SK-N-SH (cell line): ENCODE measurements around the gene TUBA3E. TPM values are rescaled to one million over a fixed set of nuclear protein-coding genes. Genes with fewer than 3 reads are reported as not detected.
"Not testable (repeated sequence)": the region's sequence is repeated elsewhere in the genome, so short reads cannot be mapped to it uniquely, and the experiment has no call there.

Source experiments
- CTCF ChIA-PET: fragments of 300-600, 350-600 bp; formaldehyde crosslinking; extraction: SDS; loops from one replicate; lab custom pipeline; 2021; lab: Yijun Ruan, JAX
- POLR2A ChIA-PET: fragments of 350-600 bp; sonication (Branson Sonifier 250); formaldehyde crosslinking; extraction: SDS; loops from one replicate; lab custom pipeline; 2020; ENCODE audit warnings: antibody characterized with exemption, inconsistent platforms; lab: Yijun Ruan, JAX
- DNase-seq: peaks from one replicate; pipeline ENCODE4 v3.0.0; 2012
- H2AFZ ChIP-seq: fragments of 200-600 bp; sonication (generic); 2 replicates; pipeline ENCODE4 v1.8.1; 2016; ENCODE audit warnings: antibody characterized with exemption, mild to moderate bottlenecking, low read depth
- H3F3A ChIP-seq: fragments of 200-600 bp; sonication (generic); replicated peaks from 2 replicates; pipeline ENCODE3; 2016; ENCODE audit warnings: antibody characterized with exemption, mild to moderate bottlenecking; ENCODE audit not compliant: insufficient read depth
- H3K27ac ChIP-seq, 2 experiments: fragments of 200-500 bp in 1 of 2; fragments of 200-600 bp in 1 of 2; sonication (Bioruptor generic) in 1 of 2; sonication (generic), shearing (Covaris generic) in 1 of 2; 2 replicates each; pipeline versions ENCODE4 v1.5.1 to v1.6.1; 2014 to 2016; ENCODE audit warnings: low read depth in 2 of 2, inconsistent platforms in 1 of 2, low read length in 1 of 2, mild to moderate bottlenecking in 1 of 2, mixed read lengths in 1 of 2
- H3K27me3 ChIP-seq: fragments of 200-600 bp; sonication (generic), shearing (Covaris generic); 2 replicates; pipeline ENCODE4 v1.6.1; 2016; ENCODE audit warnings: mixed run types; ENCODE audit not compliant: insufficient read depth
- H3K36me3 ChIP-seq, 2 experiments: fragments of 200-500 bp in 1 of 2; fragments of 200-600 bp in 1 of 2; sonication (Bioruptor generic) in 1 of 2; sonication (generic) in 1 of 2; replicated peaks in 1 of 2; 2 replicates each; pipeline versions ENCODE3 to v1.5.1; 2014 to 2016; ENCODE audit warnings: low read length in 1 of 2, mild to moderate bottlenecking in 1 of 2; ENCODE audit not compliant: insufficient read depth in 2 of 2, control insufficient read depth in 1 of 2
- H3K4me1 ChIP-seq, 2 experiments: fragments of 200-500 bp in 1 of 2; fragments of 200-600 bp in 1 of 2; sonication (Bioruptor generic) in 1 of 2; sonication (generic), shearing (Covaris generic) in 1 of 2; 2 replicates each; pipeline versions ENCODE4 v1.5.1 to v1.6.1; 2014 to 2016; ENCODE audit warnings: low read depth in 1 of 2, low read length in 1 of 2, mixed run types in 1 of 2; ENCODE audit not compliant: insufficient read depth in 2 of 2, control insufficient read depth in 1 of 2
- H3K4me2 ChIP-seq: fragments of 200-600 bp; sonication (generic), shearing (Covaris generic); 2 replicates; pipeline ENCODE4 v1.6.1; 2017; ENCODE audit warnings: mixed run types
- H3K4me3 ChIP-seq, 2 experiments: fragments of 200-500 bp in 1 of 2; fragments of 200-600 bp in 1 of 2; sonication (Bioruptor generic) in 1 of 2; sonication (generic), shearing (Covaris generic) in 1 of 2; 2 replicates each; pipeline versions ENCODE4 v1.5.1 to v1.8.1; 2014 to 2016; ENCODE audit warnings: low read depth in 2 of 2, inconsistent platforms in 1 of 2, low read length in 1 of 2, mild to moderate bottlenecking in 1 of 2, mixed read lengths in 1 of 2, moderate library complexity in 1 of 2
- H3K79me2 ChIP-seq: fragments of 200-600 bp; sonication (generic); 2 replicates; pipeline ENCODE4 v1.8.1; 2017; ENCODE audit warnings: mild to moderate bottlenecking; ENCODE audit not compliant: insufficient read depth
- H3K9ac ChIP-seq: fragments of 200-600 bp; sonication (generic); 2 replicates; pipeline ENCODE4 v1.6.1; 2017; ENCODE audit warnings: mixed run types
- H3K9me2 ChIP-seq: fragments of 200-600 bp; sonication (generic); 2 replicates; pipeline ENCODE4 v1.6.1; 2017; ENCODE audit warnings: mixed run types
- H3K9me3 ChIP-seq: fragments of 200-600 bp; sonication (generic); 2 replicates; pipeline ENCODE4 v1.6.1; 2017; ENCODE audit warnings: mixed run types, mild to moderate bottlenecking, moderate library complexity
- H4K20me1 ChIP-seq: fragments of 200-600 bp; sonication (generic); 2 replicates; pipeline ENCODE4 v1.6.1; 2017; ENCODE audit warnings: mild to moderate bottlenecking, mixed run types; ENCODE audit not compliant: insufficient read depth
- ELF1 ChIP-seq: IDR thresholded peaks from 2 replicates; pipeline ENCODE4 v1.4.0; 2012
- FOSL2 ChIP-seq: IDR thresholded peaks from 2 replicates; pipeline ENCODE4 v1.4.0; 2012; ENCODE audit warnings: low read depth, mild to moderate bottlenecking, moderate library complexity, borderline replicate concordance
- FOXM1 ChIP-seq: IDR thresholded peaks from 2 replicates; pipeline ENCODE4 v1.4.0; 2012; ENCODE audit warnings: low read depth, mild to moderate bottlenecking
- MEF2A ChIP-seq: IDR thresholded peaks from 2 replicates; pipeline ENCODE4 v1.4.0; 2012; ENCODE audit warnings: low read depth, borderline replicate concordance
- POLR2AphosphoS5 ChIP-seq: IDR thresholded peaks from 2 replicates; pipeline ENCODE4 v1.6.1; 2012; ENCODE audit warnings: low read depth, low read length
- RAD21 ChIP-seq: IDR thresholded peaks from 2 replicates; pipeline ENCODE4 v1.6.1; 2012; ENCODE audit warnings: mild to moderate bottlenecking, low read length
- RCOR1 ChIP-seq: fragments of 150-350 bp; IDR thresholded peaks from 2 replicates; pipeline ENCODE4 v1.6.1; 2017; ENCODE audit warnings: antibody characterized with exemption, low read length
- REST ChIP-seq: IDR thresholded peaks from 2 replicates; pipeline ENCODE4 v1.6.1; 2012; ENCODE audit warnings: mild to moderate bottlenecking, low read depth, low read length, moderate library complexity
- RFX5 ChIP-seq: IDR thresholded peaks from 2 replicates; pipeline ENCODE4 v1.6.1; 2012; ENCODE audit warnings: mild to moderate bottlenecking, improper control_type of control experiment, low read length
- SMC3 ChIP-seq: IDR thresholded peaks from 2 replicates; pipeline ENCODE4 v1.6.1; 2012; ENCODE audit warnings: low read depth, low read length, improper control_type of control experiment
- TEAD4 ChIP-seq: IDR thresholded peaks from 2 replicates; pipeline ENCODE4 v1.4.0; 2012; ENCODE audit warnings: mild to moderate bottlenecking, borderline replicate concordance; ENCODE audit not compliant: insufficient read depth
- USF1 ChIP-seq: IDR thresholded peaks from 2 replicates; pipeline ENCODE4 v1.4.0; 2012; ENCODE audit warnings: low read depth, borderline replicate concordance
- WGBS: methylation state at CpG from one replicate; pipeline ENCODE4 v1.1.6; 2017; ENCODE audit warnings: low lambda C conversion rate; 5-methylcytosine and 5-hydroxymethylcytosine counted together
- polyA plus RNA-seq, 3 experiments: library from polyadenylated mRNA; depleted of rRNA; stranded (reverse); fragments of >200 nt; gene quantifications; 2 replicates each; pipeline ENCODE4 v1.2.3, GENCODE V29; 2012
- TF ChIP-seq, protein P1 (sequence below): fragments of 200-600 bp; sonication (generic); IDR thresholded peaks from 2 replicates; pipeline ENCODE4 v1.6.1; 2017; ENCODE audit warnings: antibody characterized with exemption, mild to moderate bottlenecking, moderate library complexity
- TF ChIP-seq, protein P2 (sequence below): IDR thresholded peaks from 2 replicates; pipeline ENCODE4; 2012

The TUBA3E gene
- polyA plus RNA-seq, 1 of the 3 experiments (the other 2 are of a cell fraction) = not detected

DNA sequence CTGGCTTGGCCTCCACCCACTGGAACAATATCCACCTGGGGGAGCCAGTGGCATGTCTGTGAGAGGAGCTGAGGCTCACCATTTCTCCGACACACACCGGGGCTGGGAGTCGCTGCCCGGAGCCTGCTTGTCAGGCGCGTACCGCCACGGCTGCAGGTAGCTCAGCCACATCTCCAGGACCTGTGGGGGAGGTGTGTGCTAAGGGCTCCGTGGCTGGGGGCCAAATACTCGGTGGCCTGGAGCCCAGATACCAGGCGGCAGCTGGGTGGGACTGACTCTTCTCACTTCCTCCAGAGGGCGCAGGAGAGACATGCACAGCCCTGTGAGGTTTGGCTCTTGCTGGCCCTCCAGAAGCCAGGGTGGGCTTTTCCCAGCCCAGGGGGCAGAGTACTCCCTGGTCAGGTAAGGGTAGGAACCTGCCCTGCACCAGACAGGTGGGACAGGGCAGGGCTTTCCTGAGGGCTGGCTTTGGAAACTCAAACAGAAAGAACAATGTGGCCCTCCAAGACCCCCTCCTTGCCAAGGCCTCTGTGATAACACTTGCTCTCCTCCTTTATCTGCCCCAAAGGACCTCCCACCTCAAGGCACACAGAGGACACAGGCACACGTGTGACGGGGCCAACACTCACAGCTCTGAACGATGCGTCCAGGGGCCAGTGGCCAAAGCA, 42.1 kb downstream of the TUBA3E start:
- H3K27me3 ChIP-seq, H3F3A ChIP-seq, H2AFZ ChIP-seq, H3K79me2 ChIP-seq, H3K4me3 ChIP-seq, H3K27ac ChIP-seq, H3K9me3 ChIP-seq, H4K20me1 ChIP-seq, H3K4me2 ChIP-seq, POLR2A ChIA-PET, H3K9ac ChIP-seq, H3K9me2 ChIP-seq: not testable (repeated sequence)
- peaks cover 0 to 32% of the 10 kb centered on the region in 2 experiments for H3K36me3 ChIP-seq
- WGBS = 90% methylated on average over 8 of the region's 16 CpGs
- peaks cover 0 to 21% of the 10 kb centered on the region in 2 experiments; a peak in 1 of 4 replicates for H3K4me1 ChIP-seq
- peak; percentile 76 for DNase-seq
- TF ChIP-seq SMC3 (peak; percentile 35; the same call in 1 of the 2 replicates), RAD21 (peak; percentile 50)
- TF ChIP-seq, protein P1, sequence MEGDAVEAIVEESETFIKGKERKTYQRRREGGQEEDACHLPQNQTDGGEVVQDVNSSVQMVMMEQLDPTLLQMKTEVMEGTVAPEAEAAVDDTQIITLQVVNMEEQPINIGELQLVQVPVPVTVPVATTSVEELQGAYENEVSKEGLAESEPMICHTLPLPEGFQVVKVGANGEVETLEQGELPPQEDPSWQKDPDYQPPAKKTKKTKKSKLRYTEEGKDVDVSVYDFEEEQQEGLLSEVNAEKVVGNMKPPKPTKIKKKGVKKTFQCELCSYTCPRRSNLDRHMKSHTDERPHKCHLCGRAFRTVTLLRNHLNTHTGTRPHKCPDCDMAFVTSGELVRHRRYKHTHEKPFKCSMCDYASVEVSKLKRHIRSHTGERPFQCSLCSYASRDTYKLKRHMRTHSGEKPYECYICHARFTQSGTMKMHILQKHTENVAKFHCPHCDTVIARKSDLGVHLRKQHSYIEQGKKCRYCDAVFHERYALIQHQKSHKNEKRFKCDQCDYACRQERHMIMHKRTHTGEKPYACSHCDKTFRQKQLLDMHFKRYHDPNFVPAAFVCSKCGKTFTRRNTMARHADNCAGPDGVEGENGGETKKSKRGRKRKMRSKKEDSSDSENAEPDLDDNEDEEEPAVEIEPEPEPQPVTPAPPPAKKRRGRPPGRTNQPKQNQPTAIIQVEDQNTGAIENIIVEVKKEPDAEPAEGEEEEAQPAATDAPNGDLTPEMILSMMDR = peak; percentile 59
- CTCF ChIA-PET = interaction anchor here (0.6 to 1.4 kb wide), 5 partner anchors 174 to 232 kb away, joined by 3 to 10 read pairs (median 4); no protein-coding TSS in a partner anchor

- H3K27ac ChIP-seq = no peak overlapping the region; a peak in 1 of 4 replicates
- ChIA-PET CTCF (interaction anchor here (0.6 to 1.4 kb wide), 5 partner anchors 175 to 231 kb away, joined by 3 to 10 read pairs (median 4); no protein-coding TSS in a partner anchor), POLR2A (no interaction called here)
- no peak overlapping the region for H3K9ac ChIP-seq
- H4K20me1 ChIP-seq = no peaks in the 10 kb centered on the region
- H3K27me3 ChIP-seq = no peaks in the 10 kb centered on the region
- no peaks in the 10 kb centered on the region for H3K9me3 ChIP-seq
- peaks cover 0 to 31% of the 10 kb centered on the region in 2 experiments for H3K36me3 ChIP-seq
- no peaks in the 10 kb centered on the region for H3K79me2 ChIP-seq
- 96% methylated on average over 22 of the region's 29 CpGs for WGBS
- H2AFZ ChIP-seq = no peak overlapping the region
- H3F3A ChIP-seq = no peaks in the 10 kb centered on the region
- no peaks in the 10 kb centered on the region for H3K9me2 ChIP-seq
- no peak overlapping the region for H3K4me3 ChIP-seq
- no peak overlapping the region for H3K4me2 ChIP-seq
- H3K4me1 ChIP-seq = peaks cover 0 to 21% of the 10 kb centered on the region in 2 experiments; a peak in 1 of 4 replicates
- no peak for DNase-seq
- TF ChIP-seq, protein P2, sequence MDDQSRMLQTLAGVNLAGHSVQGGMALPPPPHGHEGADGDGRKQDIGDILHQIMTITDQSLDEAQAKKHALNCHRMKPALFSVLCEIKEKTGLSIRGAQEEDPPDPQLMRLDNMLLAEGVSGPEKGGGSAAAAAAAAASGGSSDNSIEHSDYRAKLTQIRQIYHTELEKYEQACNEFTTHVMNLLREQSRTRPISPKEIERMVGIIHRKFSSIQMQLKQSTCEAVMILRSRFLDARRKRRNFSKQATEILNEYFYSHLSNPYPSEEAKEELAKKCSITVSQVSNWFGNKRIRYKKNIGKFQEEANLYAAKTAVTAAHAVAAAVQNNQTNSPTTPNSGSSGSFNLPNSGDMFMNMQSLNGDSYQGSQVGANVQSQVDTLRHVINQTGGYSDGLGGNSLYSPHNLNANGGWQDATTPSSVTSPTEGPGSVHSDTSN = no peak
- no peak for TF ChIP-seq RFX5
- TF ChIP-seq FOSL2 = no peak
- TF ChIP-seq RCOR1 = no peak
- no peak for TF ChIP-seq POLR2AphosphoS5
- TF ChIP-seq TEAD4 = no peak
- TF ChIP-seq FOXM1 = no peak
- no peak for TF ChIP-seq ELF1
- TF ChIP-seq REST = no peak
- TF ChIP-seq, protein P1 = no peak
- no peak for TF ChIP-seq USF1
- no peak for TF ChIP-seq MEF2A
These were observed 43.2 kb downstream of the TUBA3E start for GRCh38 chr2:130154773-130155765.
